BLaER1 treated with 17β-estradiol and CSF1 and Interleukin-3, amounts not matched to agents 10 nM and 100 nM (cell line): ENCODE data around the gene NDUFAF2.

ENCODE experiments used
- H3K27ac ChIP-seq, 11 experiments: shearing (Covaris generic); formaldehyde crosslinking; 2 replicates each; pipeline ENCODE4 v1.8.1; 2022
- H3K27me3 ChIP-seq, 11 experiments: shearing (Covaris generic); formaldehyde crosslinking; 2 replicates each; pipeline ENCODE4 v1.8.1; 2022
- H3K36me3 ChIP-seq, 11 experiments: shearing (Covaris generic); formaldehyde crosslinking; 2 replicates each; pipeline ENCODE4 v1.8.1; 2022
- H3K4me1 ChIP-seq, 10 experiments: shearing (Covaris generic); formaldehyde crosslinking; 2 replicates each; pipeline ENCODE4 v1.8.1; 2022
- H3K4me2 ChIP-seq, 11 experiments: shearing (Covaris generic); formaldehyde crosslinking; 2 replicates each; pipeline ENCODE4 v1.8.1; 2022
- H3K4me3 ChIP-seq, 10 experiments: shearing (Covaris generic); formaldehyde crosslinking; 2 replicates each; pipeline ENCODE4 v1.8.1; 2022
- H3K9ac ChIP-seq, 11 experiments: shearing (Covaris generic); formaldehyde crosslinking; 2 replicates each; pipeline ENCODE4 v1.8.1; 2022
- H3K9me3 ChIP-seq, 11 experiments: shearing (Covaris generic); formaldehyde crosslinking; replicated peaks in 1 of 11; 2 replicates each; pipeline ENCODE4 v1.8.1; 2022
- H4K20me1 ChIP-seq, 11 experiments: shearing (Covaris generic); formaldehyde crosslinking; 2 replicates each; pipeline ENCODE4 v1.8.1; 2022
- Cebpa-rat ChIP-seq, 11 experiments: shearing (Covaris generic); IDR thresholded peaks; 2 replicates each; pipeline ENCODE4 v1.8.1; 2022

The NDUFAF2 gene

GRCh38 chr5:61159070-61159469, 214.1 kb downstream of the NDUFAF2 start:
- no peak for TF ChIP-seq Cebpa-rat (IDR thresholded peaks at IDR 0.05)
- no peaks in the 10 kb centered on the region for H4K20me1 ChIP-seq
- H3K9me3 ChIP-seq: peaks cover 10 to 43% (median 28%) of the 10 kb centered on the region in 11 experiments; a peak in 18 of 22 replicates
- H3K4me3 ChIP-seq: no peak overlapping the region
- H3K27me3 ChIP-seq: no peaks in the 10 kb centered on the region
- peaks cover 11 to 34% (median 21%) of the 10 kb centered on the region in 10 experiments for H3K4me1 ChIP-seq
- no peak overlapping the region for H3K9ac ChIP-seq
- no peak overlapping the region for H3K27ac ChIP-seq
- peaks cover 52 to 63% (median 55%) of the 10 kb centered on the region in 11 experiments; a peak in 21 of 22 replicates for H3K36me3 ChIP-seq
- H3K4me2 ChIP-seq: peak overlapping the region in 2 of 11 experiments; percentile 2 to 97; a peak in 2 of 22 replicates

- H3K9me3 ChIP-seq: peaks cover 10 to 44% (median 28%) of the 10 kb centered on the region in 11 experiments; a peak in 18 of 22 replicates
- TF ChIP-seq Cebpa-rat (IDR thresholded peaks at IDR 0.05): no peak
- H3K4me1 ChIP-seq: peaks cover 11 to 34% (median 21%) of the 10 kb centered on the region in 10 experiments
- no peak overlapping the region for H3K27ac ChIP-seq
- peaks cover 52 to 60% (median 55%) of the 10 kb centered on the region in 11 experiments; a peak in 21 of 22 replicates for H3K36me3 ChIP-seq
- no peaks in the 10 kb centered on the region for H3K27me3 ChIP-seq
- peak overlapping the region in 10 of 11 experiments; percentile 59 to 97 (median 84); a peak in 20 of 22 replicates for H3K4me2 ChIP-seq
- no peak overlapping the region for H3K9ac ChIP-seq
- no peaks in the 10 kb centered on the region for H4K20me1 ChIP-seq
- peak overlapping the region in 3 of 10 experiments; percentile 76 to 86 (median 77); a peak in 4 of 20 replicates for H3K4me3 ChIP-seq
Observed at GRCh38 chr5:61159836-61160235, 214.8 kb downstream of the NDUFAF2 start.

- peak overlapping the region in 4 of 11 experiments; percentile 86 to 97 (median 93); a peak in 4 of 22 replicates for H3K27ac ChIP-seq
Observed at GRCh38 chr5:61160497-61160896, 215.5 kb downstream of the NDUFAF2 start.

GRCh38 chr5:61162010-61162831, 217.2 kb downstream of the NDUFAF2 start, which contains the start of gene SMIM15:
SMIM15 (minus strand) TSS chr5:61162468; CDS start chr5:61160171, 2,297 bp downstream.
- Histone ChIP-seq H3K9ac (peak within 1 kb of the TSS; percentile 76 to 92 (median 88)), H4K20me1 (no peaks in the 10 kb centered on the region), H3K27me3 (no peaks in the 10 kb centered on the region), H3K36me3 (peaks cover 31 to 38% (median 36%) of the 10 kb centered on the region in 11 experiments; a peak in 21 of 22 replicates), H3K4me2 (peak within 1 kb of the TSS; percentile 59 to 97 (median 82)), H3K27ac (peak within 1 kb of the TSS; percentile 86 to 97 (median 92)), H3K4me1 (peaks cover 11 to 34% (median 21%) of the 10 kb centered on the region in 10 experiments), H3K9me3 (peaks cover 0 to 23% (median 8%) of the 10 kb centered on the region in 11 experiments; a peak in 14 of 22 replicates), H3K4me3 (peak within 1 kb of the TSS; percentile 59 to 86 (median 76))
- TF ChIP-seq Cebpa-rat (IDR thresholded peaks at IDR 0.05): no peak

More at GRCh38 chr5:61160497-61160896, 215.5 kb downstream of the NDUFAF2 start:
- Histone ChIP-seq H3K4me2 (peak overlapping the region; percentile 59 to 97 (median 82)), H3K4me1 (peaks cover 11 to 34% (median 21%) of the 10 kb centered on the region in 10 experiments), H3K27me3 (no peaks in the 10 kb centered on the region), H3K4me3 (peak overlapping the region; percentile 59 to 86 (median 76); a peak in 18 of 20 replicates), H3K9me3 (peaks cover 10 to 39% (median 23%) of the 10 kb centered on the region in 11 experiments; a peak in 18 of 22 replicates), H4K20me1 (no peaks in the 10 kb centered on the region), H3K36me3 (peaks cover 46 to 55% (median 51%) of the 10 kb centered on the region in 11 experiments; a peak in 21 of 22 replicates), H3K9ac (peak overlapping the region in 7 of 11 experiments; percentile 84 to 92 (median 89); a peak in 10 of 22 replicates)
- TF ChIP-seq Cebpa-rat (IDR thresholded peaks at IDR 0.05): no peak

GRCh38 chr5:61162832-61163567, 218.0 kb downstream of the NDUFAF2 start:
- peaks cover 0 to 20% (median 6%) of the 10 kb centered on the region in 11 experiments; a peak in 12 of 22 replicates for H3K9me3 ChIP-seq
- H3K4me3 ChIP-seq: peak overlapping the region; percentile 59 to 86 (median 76)
- peaks cover 11 to 38% (median 21%) of the 10 kb centered on the region in 10 experiments for H3K4me1 ChIP-seq
- H3K4me2 ChIP-seq: peak overlapping the region; percentile 59 to 97 (median 82)
- H3K27ac ChIP-seq: peak overlapping the region; percentile 86 to 97 (median 92)
- H4K20me1 ChIP-seq: no peaks in the 10 kb centered on the region
- peaks cover 24 to 30% (median 28%) of the 10 kb centered on the region in 11 experiments; a peak in 21 of 22 replicates for H3K36me3 ChIP-seq
- no peaks in the 10 kb centered on the region for H3K27me3 ChIP-seq
- no peak for TF ChIP-seq Cebpa-rat (IDR thresholded peaks at IDR 0.05)
- peak overlapping the region; percentile 76 to 92 (median 88); a peak in 21 of 22 replicates for H3K9ac ChIP-seq

- Histone ChIP-seq H3K4me3 (no peak overlapping the region), H4K20me1 (no peaks in the 10 kb centered on the region), H3K27me3 (no peaks in the 10 kb centered on the region), H3K4me1 (peaks cover 11 to 35% (median 21%) of the 10 kb centered on the region in 10 experiments), H3K9ac (no peak overlapping the region), H3K4me2 (peak overlapping the region in 1 of 11 experiments; percentile 87; a peak in 1 of 22 replicates), H3K27ac (no peak overlapping the region), H3K9me3 (peaks cover 0 to 20% (median 6%) of the 10 kb centered on the region in 11 experiments; a peak in 12 of 22 replicates), H3K36me3 (peaks cover 15 to 21% (median 20%) of the 10 kb centered on the region in 11 experiments; a peak in 21 of 22 replicates)
- no peak for TF ChIP-seq Cebpa-rat (IDR thresholded peaks at IDR 0.05)
Observed at GRCh38 chr5:61163905-61164304, 218.9 kb downstream of the NDUFAF2 start.

- H4K20me1 ChIP-seq: no peaks in the 10 kb centered on the region
- no peaks in the 10 kb centered on the region for H3K27me3 ChIP-seq
- H3K4me1 ChIP-seq: peaks cover 0 to 13% (median 4%) of the 10 kb centered on the region in 10 experiments; a peak in 9 of 20 replicates
- H3K36me3 ChIP-seq: no peaks in the 10 kb centered on the region
- H3K4me2 ChIP-seq: peak overlapping the region in 1 of 11 experiments; percentile 29; a peak in 1 of 22 replicates
- H3K9ac ChIP-seq: no peak overlapping the region
- H3K27ac ChIP-seq: no peak overlapping the region
- H3K4me3 ChIP-seq: no peak overlapping the region
- no peak for TF ChIP-seq Cebpa-rat (IDR thresholded peaks at IDR 0.05)
- H3K9me3 ChIP-seq: peaks cover 0 to 14% (median 6%) of the 10 kb centered on the region in 11 experiments; a peak in 10 of 22 replicates
Observed at GRCh38 chr5:61167382-61167781, 222.4 kb downstream of the NDUFAF2 start.

- H3K4me3 ChIP-seq: no peak overlapping the region
- H3K27ac ChIP-seq: no peak overlapping the region
- no peak overlapping the region for H3K9ac ChIP-seq
- no peak overlapping the region for H3K4me2 ChIP-seq
- H3K36me3 ChIP-seq: no peaks in the 10 kb centered on the region
- peaks cover 0 to 4% (median 0%) of the 10 kb centered on the region in 11 experiments; a peak in 8 of 22 replicates for H3K9me3 ChIP-seq
- no peak for TF ChIP-seq Cebpa-rat (IDR thresholded peaks at IDR 0.05)
- H3K4me1 ChIP-seq: peaks cover 0 to 8% (median 0%) of the 10 kb centered on the region in 10 experiments; a peak in 3 of 20 replicates
- no peaks in the 10 kb centered on the region for H4K20me1 ChIP-seq
- no peaks in the 10 kb centered on the region for H3K27me3 ChIP-seq
Observed at GRCh38 chr5:61168951-61169350, 223.9 kb downstream of the NDUFAF2 start.
